Neural cell (in vitro differentiated cells): ENCODE measurements around the gene CACNA1F. TPM values are rescaled to one million over a fixed set of nuclear protein-coding genes. Genes with fewer than 3 reads are reported as not detected.

Source experiments
- H2AFZ ChIP-seq: fragments of 200-600, 300-800 bp; sonication (generic), shearing (Covaris generic); 2 replicates; pipeline ENCODE4 v1.6.0; 2014; ENCODE audit warnings: low read depth, mild to moderate bottlenecking, antibody characterized with exemption, low read length, moderate library complexity
- H3F3A ChIP-seq: fragments of 200-600 bp; shearing (Covaris generic); 2 replicates; pipeline ENCODE4 v1.6.1; 2016; ENCODE audit warnings: mild to moderate bottlenecking, moderate library complexity, mixed read lengths, antibody characterized with exemption, low read length; ENCODE audit not compliant: insufficient read depth, poor library complexity, severe bottlenecking
- H3K27ac ChIP-seq: fragments of 200-600, 300-800 bp; sonication (generic), shearing (Covaris generic); 2 replicates; pipeline ENCODE4 v1.5.1; 2014; ENCODE audit warnings: mild to moderate bottlenecking, low read length, moderate library complexity
- H3K27me3 ChIP-seq: fragments of 300-800, 200-600 bp; sonication (generic), shearing (Covaris generic); 2 replicates; pipeline ENCODE4 v1.6.0; 2014; ENCODE audit warnings: mild to moderate bottlenecking, low read depth, low read length, moderate library complexity; ENCODE audit not compliant: insufficient read depth
- H3K36me3 ChIP-seq: fragments of 300-800, 200-600 bp; sonication (generic), shearing (Covaris generic); 2 replicates; pipeline ENCODE4 v1.5.1; 2014; ENCODE audit warnings: mild to moderate bottlenecking, antibody characterized with exemption, low read length, moderate library complexity; ENCODE audit not compliant: insufficient read depth
- H3K4me2 ChIP-seq: fragments of 300-800, 200-600 bp; sonication (generic), shearing (Covaris generic); 2 replicates; pipeline ENCODE4 v1.6.0; 2014; ENCODE audit warnings: mild to moderate bottlenecking, low read length
- H3K4me3 ChIP-seq: fragments of 300-800, 200-600 bp; sonication (generic), shearing (Covaris generic); 2 replicates; pipeline ENCODE4 v1.5.1; 2014; ENCODE audit warnings: mild to moderate bottlenecking, low read length, moderate library complexity
- H3K79me2 ChIP-seq: fragments of 200-600 bp; shearing (Covaris generic); replicated peaks from 2 replicates; pipeline ENCODE4 v1.6.0; 2014; ENCODE audit warnings: mild to moderate bottlenecking, low read length, moderate library complexity; ENCODE audit not compliant: insufficient read depth
- H3K9ac ChIP-seq: fragments of 300-800, 200-600 bp; sonication (generic), shearing (Covaris generic); 2 replicates; pipeline ENCODE4 v1.6.1; 2016; ENCODE audit warnings: mild to moderate bottlenecking, low read length, mixed read lengths
- H3K9me2 ChIP-seq: fragments of 200-600 bp; shearing (Covaris generic); 2 replicates; pipeline ENCODE4 v1.6.1; 2016; ENCODE audit warnings: mild to moderate bottlenecking, low read length, mixed read lengths; ENCODE audit not compliant: insufficient read depth
- H3K9me3 ChIP-seq: fragments of 200-600, 300-800 bp; sonication (generic), shearing (Covaris generic); 2 replicates; pipeline ENCODE4 v1.6.1; 2016; ENCODE audit warnings: mild to moderate bottlenecking, mixed run types, low read length, moderate library complexity, mixed read lengths
- H4K20me1 ChIP-seq: fragments of 200-600 bp; shearing (Covaris generic); 2 replicates; pipeline ENCODE4 v1.6.1; 2016; ENCODE audit warnings: mild to moderate bottlenecking, mixed run types; ENCODE audit not compliant: insufficient read depth
- CTCF ChIP-seq: fragments of 450-650 bp; IDR thresholded peaks from 2 replicates; pipeline ENCODE4 v1.5.1; 2014; ENCODE audit warnings: antibody characterized with exemption, mild to moderate bottlenecking, moderate library complexity; ENCODE audit not compliant: poor library complexity, severe bottlenecking
- EP300 ChIP-seq: fragments of 450-650 bp; conservative IDR thresholded peaks from 2 replicates; pipeline ENCODE4 v1.6.1; 2014; ENCODE audit warnings: antibody characterized with exemption, mild to moderate bottlenecking, moderate library complexity; ENCODE audit not compliant: poor library complexity, severe bottlenecking
- EZH2 ChIP-seq: fragments of 200-600, 300-800 bp; shearing (Covaris generic), sonication (generic); IDR thresholded peaks from 2 replicates; pipeline ENCODE4 v1.6.1; 2014; ENCODE audit warnings: antibody characterized with exemption, low read length, borderline replicate concordance, mild to moderate bottlenecking; ENCODE audit not compliant: insufficient read depth, poor library complexity, severe bottlenecking
- MXI1 ChIP-seq: fragments of 450-650 bp; conservative IDR thresholded peaks from 2 replicates; pipeline ENCODE4 v1.6.1; 2014; ENCODE audit warnings: antibody characterized with exemption, mild to moderate bottlenecking; ENCODE audit not compliant: poor library complexity, severe bottlenecking
- POLR2AphosphoS5 ChIP-seq: IDR thresholded peaks from 2 replicates; pipeline ENCODE4 v1.6.1; 2012
- RAD21 ChIP-seq: fragments of 450-650 bp; conservative IDR thresholded peaks from 2 replicates; pipeline ENCODE4 v1.6.1; 2014; ENCODE audit warnings: antibody characterized with exemption, mild to moderate bottlenecking, moderate library complexity
- REST ChIP-seq: IDR thresholded peaks from 2 replicates; pipeline ENCODE4 v1.6.1; 2012; ENCODE audit warnings: borderline replicate concordance
- SMC3 ChIP-seq: fragments of 450-650 bp; conservative IDR thresholded peaks from 2 replicates; pipeline ENCODE4 v1.6.1; 2014; ENCODE audit warnings: antibody characterized with exemption, mild to moderate bottlenecking, moderate library complexity; ENCODE audit not compliant: poor library complexity
- TAF1 ChIP-seq: IDR thresholded peaks from 2 replicates; pipeline ENCODE4 v1.6.1; 2012; ENCODE audit warnings: low read depth
- polyA plus RNA-seq: library from polyadenylated mRNA; depleted of rRNA; stranded (reverse); fragments of >200 nt; gene quantifications from 2 replicates; pipeline ENCODE4 v1.2.3, GENCODE V29; 2014

Gene CACNA1F
- polyA plus RNA-seq, 1 donor from 2014 or later, result not detected

GRCh38 chrX:49242545-49243066 lies 9.5 kb upstream of the CACNA1F start:
- H3K79me2 ChIP-seq, result no peaks in the 10 kb centered on the region
- H4K20me1 ChIP-seq, result no peaks in the 10 kb centered on the region
- H3K27me3 ChIP-seq, result no peaks in the 10 kb centered on the region
- H3K9me2 ChIP-seq, result no peaks in the 10 kb centered on the region
- H3K4me3 ChIP-seq, result no peak overlapping the region
- H3K36me3 ChIP-seq, result no peaks in the 10 kb centered on the region
- no peaks in the 10 kb centered on the region for H3K9me3 ChIP-seq
- no peak overlapping the region for H2AFZ ChIP-seq
- no peak overlapping the region for H3K27ac ChIP-seq
- no peaks in the 10 kb centered on the region for H3F3A ChIP-seq
- no peak overlapping the region for H3K9ac ChIP-seq
- TF ChIP-seq TAF1 (no peak), RAD21 (no peak), SMC3 (no peak), MXI1 (no peak), REST (no peak), EP300 (no peak), EZH2 (no peak), CTCF (no peak), POLR2AphosphoS5 (no peak)
- H3K4me2 ChIP-seq, result no peak overlapping the region

GRCh38 chrX:49238735-49239134 lies 5.6 kb upstream of the CACNA1F start:
- no peaks in the 10 kb centered on the region for H3K27me3 ChIP-seq
- no peaks in the 10 kb centered on the region for H3K9me2 ChIP-seq
- TF ChIP-seq REST (no peak), MXI1 (no peak), CTCF (no peak), TAF1 (no peak), RAD21 (no peak), EP300 (no peak), POLR2AphosphoS5 (no peak), EZH2 (no peak), SMC3 (no peak)
- H4K20me1 ChIP-seq, result no peaks in the 10 kb centered on the region
- H3K79me2 ChIP-seq, result no peaks in the 10 kb centered on the region
- H3K9me3 ChIP-seq, result no peaks in the 10 kb centered on the region
- H3F3A ChIP-seq, result no peaks in the 10 kb centered on the region
- H3K9ac ChIP-seq, result no peak overlapping the region
- no peak overlapping the region for H2AFZ ChIP-seq
- H3K27ac ChIP-seq, result no peak overlapping the region
- H3K36me3 ChIP-seq, result no peaks in the 10 kb centered on the region
- H3K4me2 ChIP-seq, result no peak overlapping the region
- H3K4me3 ChIP-seq, result no peak overlapping the region
